GM21367 (cell line): ENCODE data around the gene ITIH4.

ENCODE experiments used
- ATAC-seq: cut with Tn5 transposase; IDR thresholded peaks from one replicate; pipeline ENCODE4 v1.9.1; 2021; ENCODE audit not compliant: unreplicated experiment

Gene ITIH4

GRCh38 chr3:52849656-52850055 lies 19.2 kb upstream of the ITIH4 start:
- ATAC-seq: no peak

- ATAC-seq: no peak
Observed at GRCh38 chr3:52848617-52849016, 18.1 kb upstream of the ITIH4 start.

GRCh38 chr3:52847726-52848125 lies 17.3 kb upstream of the ITIH4 start:
- ATAC-seq: no peak

GRCh38 chr3:52847241-52847640 lies 16.8 kb upstream of the ITIH4 start:
- no peak for ATAC-seq

- ATAC-seq: no peak
Observed at GRCh38 chr3:52846432-52846965, 16.0 kb upstream of the ITIH4 start.

- ATAC-seq: no peak
Observed at GRCh38 chr3:52845691-52846431, 15.4 kb upstream of the ITIH4 start.

GRCh38 chr3:52845157-52845556 lies 14.7 kb upstream of the ITIH4 start:
- no peak for ATAC-seq

GRCh38 chr3:52844290-52844975 lies 14.0 kb upstream of the ITIH4 start:
- ATAC-seq: no peak

GRCh38 chr3:52843881-52844280 lies 13.4 kb upstream of the ITIH4 start:
- no peak for ATAC-seq

- no peak for ATAC-seq
Observed at GRCh38 chr3:52843108-52843865, 12.8 kb upstream of the ITIH4 start.

GRCh38 chr3:52842424-52842823 lies 12.0 kb upstream of the ITIH4 start:
- ATAC-seq: no peak

GRCh38 chr3:52841981-52842340 lies 11.5 kb upstream of the ITIH4 start:
- ATAC-seq: no peak

GRCh38 chr3:52841211-52841980 lies 10.9 kb upstream of the ITIH4 start:
- no peak for ATAC-seq

- ATAC-seq: no peak
Observed at GRCh38 chr3:52839892-52840545, 9.5 kb upstream of the ITIH4 start.

- ATAC-seq: no peak
Observed at GRCh38 chr3:52839268-52839575, 8.8 kb upstream of the ITIH4 start.

GRCh38 chr3:52838561-52839267 lies 8.2 kb upstream of the ITIH4 start:
- ATAC-seq: no peak

- ATAC-seq: no peak
Observed at GRCh38 chr3:52836986-52837385, 6.5 kb upstream of the ITIH4 start.

GRCh38 chr3:52836471-52836845 lies 6.0 kb upstream of the ITIH4 start:
- no peak for ATAC-seq

- ATAC-seq: no peak
Observed at GRCh38 chr3:52835766-52836470, 5.4 kb upstream of the ITIH4 start.
